ENCODE measurements around the gene KLHL22. TPM values are rescaled to one million over a fixed set of nuclear protein-coding genes. Genes with fewer than 3 reads are reported as not detected.

The KLHL22 gene
- total and polyA plus RNA-seq, 2 of the 4 experiments (the other 2 are of a cell fraction) = 27.1 to 30.1 TPM

GRCh38 chr22:20522134-20523004 is 26.8 kb upstream of the KLHL22 start:
- 100% methylated on average over 3 of the region's 11 CpGs; no CpG with 5 or more reads in 1 of the 2 experiments for WGBS, 2 experiments (ENCODE audit: extremely low coverage in 2 of 2, insufficient read length in 1 of 2)
- no TSS peak for BruUV-seq (replicated peaks)
- Histone ChIP-seq H3K56ac (ENCODE audit: extremely low read depth, insufficient read depth, low read length) (no peak overlapping the region), H2AFZ (replicated peaks; ENCODE audit: low read length, poor library complexity) (no peak overlapping the region), H3K27me3 (ENCODE audit: control insufficient read depth, insufficient read depth, low read length) (no peaks in the 10 kb centered on the region), H3K18ac (ENCODE audit: low read depth, low read length) (no peak overlapping the region), H3K36me3 (ENCODE audit: control insufficient read depth, insufficient read depth, low read length) (peaks cover 28% of the 10 kb centered on the region), H4K20me1 (ENCODE audit: insufficient read depth, low read length) (peaks cover 87% of the 10 kb centered on the region), H3K9me3 (ENCODE audit: control insufficient read depth, insufficient read depth, low read length) (no peaks in the 10 kb centered on the region), H3K4me2 (ENCODE audit: low read depth, low read length) (no peak overlapping the region), H4K5ac (ENCODE audit: low read depth, low read length) (no peak overlapping the region), H2AK5ac (ENCODE audit: low read depth, low read length) (peak overlapping the region; percentile 74), H2BK5ac (ENCODE audit: low read depth, low read length, poor library complexity, severe bottlenecking) (peak overlapping the region; percentile 82), H2BK15ac (ENCODE audit: low read depth, low read length) (no peak overlapping the region), H3K4me3 (ENCODE audit: insufficient read depth, low read depth, low read length) (no peak overlapping the region), H2BK120ac (ENCODE audit: low read depth, low read length) (no peak overlapping the region), H3K4ac (ENCODE audit: low read depth, low read length) (no peak overlapping the region), H3K79me1 (ENCODE audit: low read depth in 1 of 2, low read length in 2 of 2) (peaks cover 8 to 79% of the 10 kb centered on the region in 2 experiments; a peak in 3 of 4 replicates), H3K14ac (replicated peaks; ENCODE audit: low read depth, low read length) (no peak overlapping the region; the same call in 1 of the 2 replicates), H4K91ac (ENCODE audit: insufficient read depth, low read depth, low read length) (no peak overlapping the region), H2AK9ac (replicated peaks; ENCODE audit: low read depth, low read length, poor library complexity) (peak overlapping the region; percentile 15), H3K23ac (ENCODE audit: low read depth, low read length) (peak overlapping the region; percentile 76; the same call in 1 of the 2 replicates), H4K8ac (ENCODE audit: low read depth in 2 of 2, low read length in 2 of 2) (no peak overlapping the region), H3K9ac (ENCODE audit: low read depth, low read length) (no peak overlapping the region), H3K4me1 (ENCODE audit: control insufficient read depth, insufficient read depth, low read length) (peaks cover 40% of the 10 kb centered on the region), H3K9me1 (ENCODE audit: insufficient read depth, low read length) (peaks cover 54% of the 10 kb centered on the region), H3K27ac (ENCODE audit: insufficient read depth, low read length) (peak overlapping the region; percentile 0; the same call in 1 of the 2 replicates), H2BK20ac (ENCODE audit: low read depth, low read length) (no peak overlapping the region)
- ChIA-PET CTCF (no interaction called here), POLR2A (ENCODE audit: unreplicated experiment) (no interaction called here)
- no peak for DNase-seq
- ATAC-seq (ENCODE audit: low read depth) = no peak
- in situ Hi-C loops (cut with MboI; ENCODE audit: low sequenced_read_pairs) (no loop called here), dilution Hi-C loops (cut with HindIII; ENCODE audit: low sequenced_read_pairs, unreplicated experiment) (no loop called here), intact Hi-C loops (cut with micrococcal nuclease) (no loop called here)
- no peak for TF ChIP-seq MAZ (IDR thresholded peaks at IDR 0.05; ENCODE audit: borderline replicate concordance, low read depth, low read length)
- TF ChIP-seq CHD1 (IDR thresholded peaks at IDR 0.05; ENCODE audit: low read depth, low read length) = no peak
- TF ChIP-seq FOS (IDR thresholded peaks at IDR 0.05; ENCODE audit: low read depth, low read length) = no peak
- no peak for TF ChIP-seq MXI1 (IDR thresholded peaks at IDR 0.05; ENCODE audit: borderline replicate concordance, low read depth, low read length)
- no peak for TF ChIP-seq MAFK (IDR thresholded peaks at IDR 0.05; ENCODE audit: low read depth, low read length)
- no peak for TF ChIP-seq RFX5 (IDR thresholded peaks at IDR 0.05; ENCODE audit: low read depth, low read length)
- no peak for TF ChIP-seq ELK1 (IDR thresholded peaks at IDR 0.05; ENCODE audit: borderline replicate concordance, low read depth, low read length)
- TF ChIP-seq, protein P1, sequence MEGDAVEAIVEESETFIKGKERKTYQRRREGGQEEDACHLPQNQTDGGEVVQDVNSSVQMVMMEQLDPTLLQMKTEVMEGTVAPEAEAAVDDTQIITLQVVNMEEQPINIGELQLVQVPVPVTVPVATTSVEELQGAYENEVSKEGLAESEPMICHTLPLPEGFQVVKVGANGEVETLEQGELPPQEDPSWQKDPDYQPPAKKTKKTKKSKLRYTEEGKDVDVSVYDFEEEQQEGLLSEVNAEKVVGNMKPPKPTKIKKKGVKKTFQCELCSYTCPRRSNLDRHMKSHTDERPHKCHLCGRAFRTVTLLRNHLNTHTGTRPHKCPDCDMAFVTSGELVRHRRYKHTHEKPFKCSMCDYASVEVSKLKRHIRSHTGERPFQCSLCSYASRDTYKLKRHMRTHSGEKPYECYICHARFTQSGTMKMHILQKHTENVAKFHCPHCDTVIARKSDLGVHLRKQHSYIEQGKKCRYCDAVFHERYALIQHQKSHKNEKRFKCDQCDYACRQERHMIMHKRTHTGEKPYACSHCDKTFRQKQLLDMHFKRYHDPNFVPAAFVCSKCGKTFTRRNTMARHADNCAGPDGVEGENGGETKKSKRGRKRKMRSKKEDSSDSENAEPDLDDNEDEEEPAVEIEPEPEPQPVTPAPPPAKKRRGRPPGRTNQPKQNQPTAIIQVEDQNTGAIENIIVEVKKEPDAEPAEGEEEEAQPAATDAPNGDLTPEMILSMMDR (conservative IDR thresholded peaks at IDR 0.05; ENCODE audit: low read depth, low read length) = no peak
- TF ChIP-seq BHLHE40 (IDR thresholded peaks at IDR 0.05; ENCODE audit: low read depth, low read length) = no peak
- TF ChIP-seq CEBPB (IDR thresholded peaks at IDR 0.05; ENCODE audit: low read depth, low read length) = no peak
- TF ChIP-seq NFE2L2 (IDR thresholded peaks at IDR 0.05; ENCODE audit: low read depth, low read length) = no peak
- no peak for TF ChIP-seq POLR2A (IDR thresholded peaks at IDR 0.05; ENCODE audit: low read depth, low read length)

Measured in IMR-90 (cell line).